ENCODE measurements around the gene TLN1.

TLN1 gene

GRCh38 chr9:35666549-35666948 lies 65.4 kb downstream of the TLN1 start:
- H3K9me2 ChIP-seq (replicated peaks; ENCODE audit: control insufficient read depth, low read length) = no peaks in the 10 kb centered on the region
- no peak overlapping the region for H3K4me2 ChIP-seq (ENCODE audit: low read length)
- peaks cover 3% of the 10 kb centered on the region for H3F3A ChIP-seq (ENCODE audit: control insufficient read depth, insufficient read depth)
- H3K4me1 ChIP-seq (ENCODE audit: control insufficient read depth, low read length) = peaks cover 40% of the 10 kb centered on the region
- TF ChIP-seq EZH2phosphoT487 (IDR thresholded peaks at IDR 0.05; ENCODE audit: borderline replicate concordance, low read length) = no peak
- TF ChIP-seq, protein P1, sequence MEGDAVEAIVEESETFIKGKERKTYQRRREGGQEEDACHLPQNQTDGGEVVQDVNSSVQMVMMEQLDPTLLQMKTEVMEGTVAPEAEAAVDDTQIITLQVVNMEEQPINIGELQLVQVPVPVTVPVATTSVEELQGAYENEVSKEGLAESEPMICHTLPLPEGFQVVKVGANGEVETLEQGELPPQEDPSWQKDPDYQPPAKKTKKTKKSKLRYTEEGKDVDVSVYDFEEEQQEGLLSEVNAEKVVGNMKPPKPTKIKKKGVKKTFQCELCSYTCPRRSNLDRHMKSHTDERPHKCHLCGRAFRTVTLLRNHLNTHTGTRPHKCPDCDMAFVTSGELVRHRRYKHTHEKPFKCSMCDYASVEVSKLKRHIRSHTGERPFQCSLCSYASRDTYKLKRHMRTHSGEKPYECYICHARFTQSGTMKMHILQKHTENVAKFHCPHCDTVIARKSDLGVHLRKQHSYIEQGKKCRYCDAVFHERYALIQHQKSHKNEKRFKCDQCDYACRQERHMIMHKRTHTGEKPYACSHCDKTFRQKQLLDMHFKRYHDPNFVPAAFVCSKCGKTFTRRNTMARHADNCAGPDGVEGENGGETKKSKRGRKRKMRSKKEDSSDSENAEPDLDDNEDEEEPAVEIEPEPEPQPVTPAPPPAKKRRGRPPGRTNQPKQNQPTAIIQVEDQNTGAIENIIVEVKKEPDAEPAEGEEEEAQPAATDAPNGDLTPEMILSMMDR (IDR thresholded peaks at IDR 0.05; ENCODE audit: low read depth, low read length, poor library complexity, severe bottlenecking) = no peak
- no peaks in the 10 kb centered on the region for H3K9me3 ChIP-seq (ENCODE audit: control insufficient read depth, insufficient read depth, low read length)
- no peak overlapping the region for H3K4me3 ChIP-seq (ENCODE audit: low read length)
- no peaks in the 10 kb centered on the region for H3K27me3 ChIP-seq (ENCODE audit: control insufficient read depth, low read length)
- H3K79me2 ChIP-seq (ENCODE audit: control insufficient read depth, low read length) = peaks cover 32% of the 10 kb centered on the region
- no peak overlapping the region for H3K27ac ChIP-seq (ENCODE audit: low read depth, low read length)
- peaks cover 34% of the 10 kb centered on the region for H3K36me3 ChIP-seq (ENCODE audit: control insufficient read depth, low read length)
- H4K20me1 ChIP-seq (ENCODE audit: control insufficient read depth, insufficient read depth, low read depth, low read length) = no peaks in the 10 kb centered on the region

GRCh38 chr9:35666045-35666444 lies 66.0 kb downstream of the TLN1 start:
- peaks cover 7% of the 10 kb centered on the region for H3F3A ChIP-seq (ENCODE audit: control insufficient read depth, insufficient read depth)
- no peak overlapping the region for H3K4me2 ChIP-seq (ENCODE audit: low read length)
- peaks cover 43% of the 10 kb centered on the region for H3K4me1 ChIP-seq (ENCODE audit: control insufficient read depth, low read length)

GRCh38 chr9:35665471-35665818 lies 66.5 kb downstream of the TLN1 start:
- H3F3A ChIP-seq (ENCODE audit: control insufficient read depth, insufficient read depth) = peaks cover 7% of the 10 kb centered on the region
- peaks cover 43% of the 10 kb centered on the region for H3K36me3 ChIP-seq (ENCODE audit: control insufficient read depth, low read length)
- H3K4me3 ChIP-seq (ENCODE audit: low read length) = peak overlapping the region; percentile 83
- no peaks in the 10 kb centered on the region for H4K20me1 ChIP-seq (ENCODE audit: control insufficient read depth, insufficient read depth, low read depth, low read length)
- peak overlapping the region; percentile 70 for H3K27ac ChIP-seq (ENCODE audit: low read depth, low read length)
- H3K9me3 ChIP-seq (ENCODE audit: control insufficient read depth, insufficient read depth, low read length) = no peaks in the 10 kb centered on the region
- peaks cover 32% of the 10 kb centered on the region for H3K79me2 ChIP-seq (ENCODE audit: control insufficient read depth, low read length)
- H3K27me3 ChIP-seq (ENCODE audit: control insufficient read depth, low read length) = no peaks in the 10 kb centered on the region
- no peaks in the 10 kb centered on the region for H3K9me2 ChIP-seq (replicated peaks; ENCODE audit: control insufficient read depth, low read length)
- H3K4me2 ChIP-seq (ENCODE audit: low read length) = peak overlapping the region; percentile 89
- peaks cover 49% of the 10 kb centered on the region for H3K4me1 ChIP-seq (ENCODE audit: control insufficient read depth, low read length)
- TF ChIP-seq, protein P1 (IDR thresholded peaks at IDR 0.05; ENCODE audit: low read depth, low read length, poor library complexity, severe bottlenecking) = no peak
- no peak for TF ChIP-seq EZH2phosphoT487 (IDR thresholded peaks at IDR 0.05; ENCODE audit: borderline replicate concordance, low read length)

More at GRCh38 chr9:35666045-35666444, 66.0 kb downstream of the TLN1 start:
- Histone ChIP-seq H3K9me3 (ENCODE audit: control insufficient read depth, insufficient read depth, low read length) (no peaks in the 10 kb centered on the region), H4K20me1 (ENCODE audit: control insufficient read depth, insufficient read depth, low read depth, low read length) (no peaks in the 10 kb centered on the region), H3K27me3 (ENCODE audit: control insufficient read depth, low read length) (no peaks in the 10 kb centered on the region), H3K27ac (ENCODE audit: low read depth, low read length) (no peak overlapping the region), H3K79me2 (ENCODE audit: control insufficient read depth, low read length) (peaks cover 32% of the 10 kb centered on the region), H3K9me2 (replicated peaks; ENCODE audit: control insufficient read depth, low read length) (no peaks in the 10 kb centered on the region), H3K36me3 (ENCODE audit: control insufficient read depth, low read length) (peaks cover 37% of the 10 kb centered on the region), H3K4me3 (ENCODE audit: low read length) (no peak overlapping the region)
- TF ChIP-seq EZH2phosphoT487 (IDR thresholded peaks at IDR 0.05; ENCODE audit: borderline replicate concordance, low read length) = no peak
- TF ChIP-seq, protein P1 (IDR thresholded peaks at IDR 0.05; ENCODE audit: low read depth, low read length, poor library complexity, severe bottlenecking) = no peak

Data from DOHH2 (cell line).